LoVo (cell line): ENCODE data around the gene DEFB128.
"Not testable (repeated sequence)": the region's sequence is repeated elsewhere in the genome, so short reads cannot be mapped to it uniquely, and the experiment has no call there.

Source experiments
- DNase-seq: peaks from one replicate; pipeline ENCODE4 v3.0.0-alpha.2; 2016; ENCODE audit warnings: low spot score

Gene DEFB128

DNA sequence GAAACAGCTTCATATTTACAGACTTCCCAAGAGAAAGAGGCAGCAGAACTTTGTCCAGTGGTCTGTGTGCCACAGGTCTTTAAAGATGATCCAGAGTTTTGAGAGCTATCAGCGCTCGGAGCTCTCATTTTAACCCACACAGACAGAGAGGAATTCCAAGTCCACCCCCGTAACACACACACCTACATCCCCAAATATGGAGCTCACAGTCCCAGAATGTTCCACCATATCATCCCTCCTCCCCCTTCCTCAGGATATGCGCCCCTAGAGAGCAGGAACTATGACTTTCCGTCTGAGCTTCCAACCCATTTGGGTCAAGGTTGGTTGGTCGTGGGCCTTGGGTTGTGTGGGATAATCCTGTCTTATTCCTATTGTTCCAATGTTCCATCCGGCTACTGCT, at the start of gene DEFB128:
DEFB128 (minus strand) TSS at position 101 of the 400 bp plus-strand sequence; CDS start at position 13, 88 bp downstream.
- no peak for DNase-seq

- no peak for DNase-seq
Measured at GRCh38 chr20:237929-238328, 48.4 kb upstream of the DEFB128 start.

GRCh38 chr20:237489-237888, 48.0 kb upstream of the DEFB128 start:
- no peak for DNase-seq

GRCh38 chr20:235891-236290, 46.4 kb upstream of the DEFB128 start:
- DNase-seq, result peak; percentile 12

DNA sequence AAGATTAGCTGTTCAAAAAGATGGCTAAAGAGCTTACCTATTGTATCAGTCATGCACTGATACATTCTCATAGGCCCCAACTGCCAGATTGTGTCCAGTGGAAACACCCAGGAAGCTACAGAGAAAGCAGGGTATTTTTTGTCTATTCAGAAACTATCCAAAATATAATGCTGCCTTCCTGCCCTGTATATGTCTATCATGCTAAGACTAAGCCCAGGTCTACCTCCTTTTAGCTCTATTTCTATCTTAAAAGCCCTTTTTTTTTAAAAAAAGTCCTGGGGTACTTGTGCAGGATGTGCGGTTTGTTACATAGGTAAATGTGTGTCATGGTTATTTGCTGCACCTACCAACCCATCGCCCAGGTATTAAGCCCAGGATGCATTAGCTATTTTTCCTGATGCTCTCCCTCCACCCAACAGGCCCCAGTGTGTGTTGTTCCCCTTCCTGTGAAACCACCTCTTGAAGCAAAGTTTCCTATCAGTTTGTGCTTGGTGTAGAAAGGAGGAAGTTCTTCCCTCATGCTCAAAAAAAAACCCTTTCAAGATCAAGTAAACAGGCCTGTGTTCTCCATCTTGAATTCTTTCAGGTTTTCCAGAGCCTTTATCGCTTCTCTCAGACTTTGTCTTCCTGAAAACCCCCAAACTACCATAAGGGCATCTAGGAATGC, 38.1 kb upstream of the DEFB128 start:
- DNase-seq, result no peak

- DNase-seq, result no peak
Measured at GRCh38 chr20:226958-227357, 37.4 kb upstream of the DEFB128 start, which contains the start of gene DEFB129. Gene DEFB129, plus strand, starts transcription at chr20:227258. Its CDS starts 31 bp downstream, at chr20:227289.

GRCh38 chr20:225879-226278, 36.4 kb upstream of the DEFB128 start:
- not testable (repeated sequence) for DNase-seq

DNA sequence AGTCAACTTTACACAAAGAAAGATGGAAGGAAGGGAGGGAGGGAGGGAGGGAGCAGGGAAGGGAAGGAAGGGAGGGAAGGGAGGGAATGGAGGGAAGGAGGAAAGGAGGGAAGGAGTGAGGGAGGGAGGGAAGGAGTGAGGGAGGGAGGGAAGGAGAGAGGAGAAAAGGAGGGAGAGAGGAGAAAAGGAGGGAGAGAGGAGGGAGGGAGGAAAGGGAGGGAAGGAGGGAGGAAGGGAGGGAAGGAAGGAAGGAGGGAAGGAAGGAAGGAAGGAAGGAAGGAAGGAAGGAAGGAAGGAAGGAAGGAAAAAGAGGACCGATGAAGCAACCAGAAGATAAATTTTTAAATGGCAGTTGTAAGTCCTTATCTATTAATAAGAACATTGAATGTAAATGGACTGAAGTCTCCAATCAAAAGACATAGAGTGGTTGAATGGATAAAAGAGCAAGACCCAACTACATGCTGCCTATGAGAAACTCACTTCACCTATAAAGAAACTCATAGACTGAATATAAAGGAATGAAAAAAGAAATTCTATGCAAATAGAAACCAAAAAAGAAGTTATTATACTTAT, 31.8 kb upstream of the DEFB128 start:
- DNase-seq, result no peak

DNA sequence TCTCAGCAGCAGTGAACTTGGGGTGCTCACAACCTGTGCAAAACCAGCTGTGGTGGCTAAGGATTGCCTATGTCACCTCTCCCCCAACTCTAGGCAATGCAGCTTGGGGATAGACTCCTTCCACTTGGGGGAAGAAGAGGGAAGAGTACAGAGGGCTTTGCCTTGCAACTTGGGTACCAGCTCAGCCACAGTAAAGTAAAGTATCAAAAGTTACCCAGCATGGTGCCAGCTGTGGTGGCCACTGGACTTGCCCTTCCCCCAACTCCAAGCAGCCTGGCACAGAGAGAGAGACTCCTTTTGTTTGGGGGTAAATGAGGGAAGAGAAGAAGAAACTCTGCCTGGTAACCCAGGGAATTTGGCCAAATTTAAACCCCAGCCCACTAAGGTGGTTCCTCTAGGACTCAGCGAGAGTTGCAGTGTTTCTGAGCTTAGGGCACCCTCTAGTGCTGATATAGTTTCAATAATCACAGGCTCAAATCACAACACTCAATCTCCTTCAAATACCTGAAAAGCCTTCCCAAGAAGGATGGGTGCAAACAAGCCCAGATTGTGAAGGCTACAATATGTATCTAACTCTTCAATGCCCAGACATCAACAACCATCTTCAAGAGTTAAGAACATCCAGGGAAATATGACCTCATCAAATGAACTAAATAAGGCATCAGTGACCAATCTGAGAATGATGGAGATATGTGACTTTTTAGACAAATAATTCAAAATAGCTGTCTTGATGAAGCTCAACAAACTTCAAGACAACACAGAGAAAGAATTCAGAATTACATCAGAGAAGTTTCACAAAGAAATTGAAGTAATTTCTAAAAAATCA, 30.0 kb upstream of the DEFB128 start:
- no peak for DNase-seq

- DNase-seq, result no peak
Measured at GRCh38 chr20:217266-217665, 27.8 kb upstream of the DEFB128 start.

DNA sequence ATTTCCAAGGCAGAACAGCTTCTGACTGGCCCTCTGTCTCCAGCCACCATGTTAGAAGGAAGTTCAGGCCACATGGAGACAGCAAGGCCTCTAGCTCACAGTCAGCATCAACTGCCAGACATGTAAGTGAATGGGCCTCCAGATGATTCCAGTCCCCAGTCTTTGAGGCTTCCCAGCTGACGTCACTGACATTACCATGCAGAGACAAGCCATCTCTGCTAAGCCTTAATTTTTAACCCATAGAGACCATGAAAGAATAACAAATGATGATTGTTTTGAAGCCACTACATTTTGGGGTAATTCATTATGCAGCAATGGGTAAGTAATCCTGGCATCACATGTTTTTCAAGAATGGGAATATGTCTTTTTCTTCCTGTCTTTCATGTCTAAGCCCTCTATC, 26.3 kb upstream of the DEFB128 start:
- DNase-seq, result no peak

DNA sequence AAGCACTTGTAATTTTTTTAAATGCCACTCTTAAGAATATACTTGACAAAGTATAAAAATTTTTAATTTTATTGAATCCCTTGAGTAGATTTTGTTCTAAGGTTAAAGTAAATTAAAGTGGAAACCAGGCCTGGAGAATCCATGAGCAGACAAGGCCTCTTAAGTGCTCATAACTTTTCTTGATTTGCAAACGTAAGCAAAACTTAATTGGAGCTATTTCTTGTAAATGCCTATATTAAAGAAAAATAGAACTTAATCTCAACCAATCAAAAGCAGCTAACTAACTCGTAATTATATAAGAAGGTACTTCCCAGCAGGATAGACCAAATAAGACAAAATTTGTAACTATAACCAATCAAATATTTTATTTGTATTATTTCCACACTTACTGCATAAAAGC, 24.9 kb upstream of the DEFB128 start:
- DNase-seq, result no peak

DNA sequence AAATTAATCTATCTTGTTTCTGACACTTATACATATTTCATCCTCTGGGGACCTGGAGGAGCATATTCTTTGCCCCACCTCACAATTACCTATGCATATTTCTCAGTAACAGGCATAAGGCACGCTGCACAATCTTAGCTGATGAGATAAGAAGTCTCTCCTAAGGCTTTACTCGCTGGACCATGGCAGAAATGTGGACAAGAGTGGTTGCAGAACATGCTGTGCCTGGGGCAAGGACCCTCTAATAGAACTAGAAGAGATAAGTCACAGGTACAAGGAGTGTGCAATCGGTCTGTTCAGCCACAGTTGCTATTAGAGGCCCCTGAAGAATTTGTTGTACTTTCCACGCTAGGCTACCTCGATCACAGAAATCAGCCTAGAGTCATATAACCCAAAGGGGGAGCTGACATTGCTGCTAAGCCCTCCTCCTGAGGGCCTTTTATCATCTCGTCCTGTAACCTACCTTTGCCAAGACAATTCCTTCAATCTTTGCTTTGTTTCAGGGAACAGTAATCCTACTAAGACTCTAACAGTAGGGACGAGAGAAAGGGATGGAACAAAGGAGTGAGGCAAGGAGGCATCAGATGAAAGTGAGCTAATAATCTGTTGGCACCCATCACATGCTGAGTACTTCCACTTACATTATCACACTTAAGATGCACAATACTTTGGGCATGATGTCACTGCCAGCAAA, 21.4 kb upstream of the DEFB128 start:
- DNase-seq, result no peak

- DNase-seq, result peak; percentile 11
Measured at GRCh38 chr20:208942-209566, 19.5 kb upstream of the DEFB128 start.

- not testable (repeated sequence) for DNase-seq
Measured at GRCh38 chr20:203630-204029, 14.1 kb upstream of the DEFB128 start.

DNA sequence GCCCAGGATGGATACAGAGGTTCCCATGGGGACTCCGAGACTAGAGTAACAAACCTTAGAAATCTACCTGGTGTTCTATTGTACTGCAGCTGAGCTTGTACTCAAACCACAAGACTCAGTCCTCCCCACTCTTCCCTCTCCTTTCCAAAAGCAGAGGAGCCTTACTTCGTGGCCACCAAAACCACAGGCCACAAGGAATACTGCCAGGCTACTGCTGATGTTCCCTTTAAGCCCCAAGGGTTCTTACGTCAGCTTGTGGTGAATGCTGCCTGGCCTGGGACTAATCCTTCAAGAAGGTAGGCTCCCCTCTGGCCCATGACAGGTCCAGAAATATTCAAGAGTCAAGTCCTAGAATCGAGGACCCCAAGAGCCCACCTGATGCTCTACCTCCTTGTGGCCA, 10.5 kb upstream of the DEFB128 start:
- no peak for DNase-seq

DNA sequence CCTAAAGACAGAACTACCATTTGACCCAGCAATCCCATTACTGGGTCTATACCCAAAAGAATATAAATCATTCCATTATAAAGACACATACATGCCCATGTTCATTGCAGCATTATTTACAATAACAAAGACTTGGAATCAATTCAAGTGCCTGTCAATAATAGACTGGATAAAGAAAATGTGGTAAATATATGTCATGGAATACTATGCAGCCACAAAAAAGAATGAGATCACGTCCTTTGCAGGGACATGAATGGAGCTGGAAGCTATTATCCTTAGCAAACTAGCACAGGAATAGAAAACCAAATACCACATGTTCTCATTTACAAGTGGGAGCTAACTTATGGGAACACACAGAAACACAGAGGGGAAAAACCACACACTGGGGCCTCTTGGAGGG, 8.7 kb upstream of the DEFB128 start:
- DNase-seq, result no peak

GRCh38 chr20:187733-188132, 1.8 kb downstream of the DEFB128 start:
- no peak for DNase-seq

- DNase-seq, result no peak
Measured at GRCh38 chr20:184288-184687, 5.2 kb downstream of the DEFB128 start.

GRCh38 chr20:168876-169275, 20.6 kb downstream of the DEFB128 start:
- no peak for DNase-seq

GRCh38 chr20:164618-165017, 24.9 kb downstream of the DEFB128 start:
- DNase-seq, result no peak

- DNase-seq, result no peak
Measured at GRCh38 chr20:157154-157553, 32.4 kb downstream of the DEFB128 start, which contains the start of gene DEFB127. Gene DEFB127, plus strand, starts transcription at chr20:157454. Its CDS starts 91 bp downstream, at chr20:157545.
